Glutamatergic neuron (in vitro differentiated cells): ENCODE measurements around the gene OVAAL. TPM values are rescaled to one million over a fixed set of nuclear protein-coding genes. Genes with fewer than 3 reads are reported as not detected.
A peak's percentile ranks its signal among the peaks of the same experiment; 100 is the strongest.

Experiments used
- DNase-seq: peaks from one replicate; pipeline ENCODE4 v3.0.0; 2022
- H3K27ac Mint-ChIP-seq: one replicate; pipeline ENCODE4 v1.8.0; 2020; ENCODE audit warnings: mild to moderate bottlenecking, mixed read lengths, inconsistent platforms; ENCODE audit not compliant: unreplicated experiment
- H3K27me3 Mint-ChIP-seq: one replicate; pipeline ENCODE4 v1.8.0; 2020; ENCODE audit warnings: mild to moderate bottlenecking, moderate library complexity, mixed read lengths, inconsistent platforms; ENCODE audit not compliant: unreplicated experiment
- H3K36me3 Mint-ChIP-seq: one replicate; pipeline ENCODE4 v1.8.0; 2020; ENCODE audit warnings: mild to moderate bottlenecking, mixed read lengths, inconsistent platforms; ENCODE audit not compliant: unreplicated experiment
- H3K4me1 Mint-ChIP-seq: one replicate; pipeline ENCODE4 v1.8.0; 2020; ENCODE audit warnings: mild to moderate bottlenecking, low read depth, mixed read lengths, inconsistent platforms; ENCODE audit not compliant: unreplicated experiment
- H3K4me3 Mint-ChIP-seq: one replicate; pipeline ENCODE4 v1.8.0; 2020; ENCODE audit warnings: mild to moderate bottlenecking, mixed read lengths, inconsistent platforms; ENCODE audit not compliant: unreplicated experiment
- H3K9me3 Mint-ChIP-seq: one replicate; pipeline ENCODE4 v1.8.0; 2020; ENCODE audit warnings: mild to moderate bottlenecking, moderate library complexity, mixed read lengths, inconsistent platforms; ENCODE audit not compliant: unreplicated experiment
- total RNA-seq: library from RNA; stranded (reverse); fragmentation: NEBNext Ultra II Directional; extraction: Animal tissue kit (Norgen Biotek cat#: 25700); gene quantifications from one replicate; pipeline ENCODE4 v1.2.1, GENCODE V29; 2021; ENCODE audit not compliant: unreplicated experiment
- TF ChIP-seq, protein P1 (sequence below): fragments of 200-600 bp; sonication (generic); IDR thresholded peaks from one replicate; pipeline ENCODE4 v1.5.0; 2021; ENCODE audit not compliant: partially characterized antibody, unreplicated experiment

OVAAL gene
- total RNA-seq, 1 donor from 2014 or later = not detected

DNA sequence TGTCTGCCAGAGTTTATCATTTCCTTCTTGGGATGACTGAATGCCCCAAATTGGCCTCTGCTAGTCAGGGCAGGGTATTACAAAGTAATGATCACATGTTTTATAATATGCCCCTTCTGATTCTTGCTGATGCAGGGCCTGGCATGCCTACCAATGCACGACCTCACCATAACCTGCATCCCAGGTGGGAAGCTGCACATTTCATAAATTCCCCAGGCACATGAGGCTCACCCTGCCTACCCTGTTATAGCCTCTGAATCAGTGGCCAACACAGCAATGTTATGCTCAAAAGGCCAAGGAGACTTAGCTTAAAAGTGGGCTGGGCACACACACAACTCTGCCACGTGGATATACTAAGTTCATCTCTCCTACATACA lies 45.1 kb downstream of the OVAAL start:
- TF ChIP-seq, protein P1, sequence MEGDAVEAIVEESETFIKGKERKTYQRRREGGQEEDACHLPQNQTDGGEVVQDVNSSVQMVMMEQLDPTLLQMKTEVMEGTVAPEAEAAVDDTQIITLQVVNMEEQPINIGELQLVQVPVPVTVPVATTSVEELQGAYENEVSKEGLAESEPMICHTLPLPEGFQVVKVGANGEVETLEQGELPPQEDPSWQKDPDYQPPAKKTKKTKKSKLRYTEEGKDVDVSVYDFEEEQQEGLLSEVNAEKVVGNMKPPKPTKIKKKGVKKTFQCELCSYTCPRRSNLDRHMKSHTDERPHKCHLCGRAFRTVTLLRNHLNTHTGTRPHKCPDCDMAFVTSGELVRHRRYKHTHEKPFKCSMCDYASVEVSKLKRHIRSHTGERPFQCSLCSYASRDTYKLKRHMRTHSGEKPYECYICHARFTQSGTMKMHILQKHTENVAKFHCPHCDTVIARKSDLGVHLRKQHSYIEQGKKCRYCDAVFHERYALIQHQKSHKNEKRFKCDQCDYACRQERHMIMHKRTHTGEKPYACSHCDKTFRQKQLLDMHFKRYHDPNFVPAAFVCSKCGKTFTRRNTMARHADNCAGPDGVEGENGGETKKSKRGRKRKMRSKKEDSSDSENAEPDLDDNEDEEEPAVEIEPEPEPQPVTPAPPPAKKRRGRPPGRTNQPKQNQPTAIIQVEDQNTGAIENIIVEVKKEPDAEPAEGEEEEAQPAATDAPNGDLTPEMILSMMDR = no peak
- Mint-ChIP-seq H3K4me1 (peaks cover 7% of the 10 kb centered on the region), H3K27ac (no peak overlapping the region), H3K27me3 (no peaks in the 10 kb centered on the region), H3K4me3 (no peak overlapping the region), H3K36me3 (no peaks in the 10 kb centered on the region), H3K9me3 (no peaks in the 10 kb centered on the region)
- no peak for DNase-seq

DNA sequence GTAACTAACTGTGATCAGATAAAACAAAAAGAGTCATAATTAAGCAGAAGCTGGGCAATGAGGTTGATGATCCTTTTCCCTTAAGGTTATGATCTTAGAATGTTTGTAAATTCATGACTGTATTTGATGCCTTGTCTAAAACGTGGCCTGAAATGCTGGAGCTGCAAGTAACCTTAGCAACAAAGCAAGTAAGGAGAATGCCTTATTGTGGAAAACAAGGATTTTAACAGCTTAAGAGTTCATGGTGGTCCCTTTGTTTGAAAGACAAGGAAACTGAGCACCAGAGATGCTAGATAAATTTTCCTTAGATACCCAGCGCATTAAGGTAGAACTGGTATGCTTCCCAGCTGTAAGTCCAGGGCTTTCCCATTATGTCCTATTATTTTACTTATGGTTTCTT lies 47.4 kb downstream of the OVAAL start:
- Mint-ChIP-seq H3K36me3 (no peaks in the 10 kb centered on the region), H3K9me3 (peaks cover 4% of the 10 kb centered on the region), H3K4me1 (peaks cover 19% of the 10 kb centered on the region), H3K4me3 (no peak overlapping the region), H3K27me3 (peaks cover 2% of the 10 kb centered on the region), H3K27ac (no peak overlapping the region)
- TF ChIP-seq, protein P1 = no peak
- DNase-seq = no peak

DNA sequence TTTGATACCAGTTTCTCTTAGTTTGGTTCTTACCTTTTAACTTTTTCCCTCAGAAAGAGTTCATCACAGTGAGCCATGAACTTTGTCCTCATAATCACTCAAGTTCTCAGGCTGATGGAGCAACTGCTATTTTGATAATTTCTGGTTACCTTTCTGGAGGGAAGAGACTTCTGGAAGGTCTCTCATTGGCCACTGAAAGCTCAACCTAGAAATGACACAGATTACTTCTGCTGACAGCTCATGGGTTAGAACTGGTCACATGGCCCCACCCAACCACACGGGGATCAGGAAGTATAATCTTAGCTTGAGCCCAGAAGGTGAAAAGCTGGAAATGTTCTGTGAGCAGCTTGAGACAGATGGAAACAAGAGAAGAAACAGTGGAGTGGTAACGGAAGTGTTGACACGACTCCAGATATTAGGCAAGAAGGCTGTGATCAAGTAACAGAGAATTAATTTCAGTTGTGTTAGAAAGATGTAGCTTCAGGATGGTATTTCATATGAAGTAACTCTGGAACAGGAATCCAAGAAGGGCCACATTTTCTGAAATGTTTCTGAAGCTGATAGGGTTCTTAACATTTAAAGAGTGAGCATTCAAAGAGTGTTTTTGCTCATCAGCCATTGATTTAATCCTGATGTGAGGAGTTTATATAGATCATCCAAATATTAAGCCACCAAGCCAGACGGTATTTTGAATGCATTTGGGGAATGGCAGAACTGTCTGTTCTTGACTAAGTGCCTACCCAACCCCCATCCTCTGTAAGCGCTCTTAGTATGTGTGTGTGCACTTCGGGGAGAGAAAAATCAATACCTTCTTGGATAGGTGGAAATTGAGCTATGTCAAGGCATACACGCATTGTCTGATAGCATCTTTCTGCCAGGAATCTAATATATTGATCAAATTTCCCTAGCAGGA lies 51.1 kb downstream of the OVAAL start:
- no peak for DNase-seq
- no peaks in the 10 kb centered on the region for H3K36me3 Mint-ChIP-seq
- H3K27me3 Mint-ChIP-seq = peaks cover 2% of the 10 kb centered on the region
- peak overlapping the region; percentile 57 for H3K27ac Mint-ChIP-seq
- H3K9me3 Mint-ChIP-seq = peaks cover 4% of the 10 kb centered on the region
- H3K4me3 Mint-ChIP-seq = peak overlapping the region; percentile 14
- peaks cover 23% of the 10 kb centered on the region for H3K4me1 Mint-ChIP-seq
- TF ChIP-seq, protein P1 = no peak

DNA sequence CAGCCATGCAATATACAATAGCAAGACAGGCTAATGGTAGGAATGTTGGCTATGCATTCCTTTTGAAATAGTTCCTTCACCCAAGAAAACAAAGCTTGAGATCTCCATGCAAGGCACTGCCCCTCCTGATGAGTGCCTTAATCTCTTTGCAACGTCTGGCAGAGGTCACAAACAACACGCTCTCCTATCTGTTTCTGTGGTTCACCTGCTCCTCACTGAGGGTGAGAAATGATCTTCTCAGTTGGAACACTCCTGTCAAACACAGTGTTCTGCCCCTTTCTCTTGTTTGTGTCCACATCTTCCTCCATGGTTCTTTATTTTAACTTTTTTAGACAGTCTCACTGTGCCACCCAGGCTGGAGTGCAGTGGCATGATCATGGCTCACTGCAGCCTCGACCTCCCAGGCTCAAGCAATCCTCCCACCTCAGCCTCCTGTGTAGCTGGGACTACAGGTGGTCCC lies 51.8 kb downstream of the OVAAL start:
- H3K36me3 Mint-ChIP-seq = no peaks in the 10 kb centered on the region
- peaks cover 4% of the 10 kb centered on the region for H3K9me3 Mint-ChIP-seq
- H3K27me3 Mint-ChIP-seq = peaks cover 2% of the 10 kb centered on the region
- H3K4me1 Mint-ChIP-seq = peaks cover 23% of the 10 kb centered on the region
- no peak for DNase-seq
- H3K27ac Mint-ChIP-seq = no peak overlapping the region
- TF ChIP-seq, protein P1 = no peak
- no peak overlapping the region for H3K4me3 Mint-ChIP-seq
